Heart right ventricle (tissue), 16 donors: ENCODE data around the gene PKP1. TPM values are rescaled to one million over a fixed set of nuclear protein-coding genes. Genes with fewer than 3 reads are reported as not detected.

ENCODE experiments used
- ATAC-seq, 8 donors: fragments of 200-7000 bp; cut with Tn5 transposase; one replicate each; pipeline ENCODE4 v1.9.1; 2020; ENCODE audit warnings: mild to moderate bottlenecking in 8 of 8, moderate library complexity in 8 of 8, moderate number of reproducible peaks in 1 of 8
- DNase-seq, 2 donors: peaks; one replicate each; pipeline ENCODE4 v3.0.0-alpha.2; 2020
- H3K27ac ChIP-seq, 10 donors: fragments of 200-600 bp; sonication (generic) in 2 of 10; one replicate each; pipeline versions ENCODE4 v1.5.0 to v1.8.0; 2020 to 2022; ENCODE audit warnings: mild to moderate bottlenecking in 3 of 10
- H3K27me3 ChIP-seq, 7 donors: fragments of 200-600 bp; one replicate each; pipeline ENCODE4 v1.8.0; 2021 to 2022; ENCODE audit warnings: mild to moderate bottlenecking in 2 of 7
- H3K36me3 ChIP-seq, 9 donors: fragments of 200-600 bp; sonication (generic) in 1 of 9; one replicate each; pipeline versions ENCODE4 v1.5.0 to v1.8.0; 2020 to 2022; ENCODE audit warnings: mild to moderate bottlenecking in 2 of 9
- H3K4me1 ChIP-seq, 9 donors: fragments of 200-600 bp; sonication (generic) in 1 of 9; one replicate each; pipeline versions ENCODE4 v1.5.0 to v1.8.0; 2020 to 2022; ENCODE audit warnings: mild to moderate bottlenecking in 4 of 9
- H3K4me3 ChIP-seq, 10 donors: fragments of 200-600 bp; sonication (generic) in 2 of 10; one replicate each; pipeline versions ENCODE4 v1.5.0 to v1.8.0; 2020 to 2022; ENCODE audit warnings: mild to moderate bottlenecking in 7 of 10, moderate library complexity in 2 of 10
- H3K9me3 ChIP-seq, 11 donors: fragments of 200-600 bp in 10 of 11; sonication (generic) in 2 of 11; one replicate each; pipeline versions ENCODE4 v1.5.0 to v1.8.0; 2013 to 2022; ENCODE audit warnings: mild to moderate bottlenecking in 2 of 11, control low read depth in 1 of 11, moderate library complexity in 1 of 11
- WGBS, 2 donors: extraction: QIAGEN DNeasy Blood & Tissue Kit; methylation state at CpG; one replicate each; pipeline ENCODE4 v1.1.7; 2013; ENCODE audit warnings: inconsistent platforms in 1 of 2; 5-methylcytosine and 5-hydroxymethylcytosine counted together
- intact Hi-C, 10 donors: fragments of 100-400 bp; cut with DNase I; formaldehyde crosslinking; loops; one replicate each; pipeline versions ENCODE4 v1.11.1 to v1.14.2; 2022
- polyA plus RNA-seq, 2 donors: library from polyadenylated mRNA; stranded (reverse); fragments of 200-250 nt; gene quantifications; one replicate each; pipeline ENCODE4 v1.2.3, GENCODE V29; 2013
- total RNA-seq, 10 donors: library from RNA; stranded (reverse); fragmentation: NEBNext Ultra II Directional in 3 of 10; extraction: Animal tissue kit (Norgen Biotek cat#: 25700) in 3 of 10; gene quantifications; one replicate each; pipeline versions ENCODE4 v1.2.1 to v1.2.4, GENCODE V29; 2021 to 2023
- TF ChIP-seq, protein P1 (sequence below), 9 donors: fragments of 200-600 bp; sonication (generic) in 2 of 9; IDR thresholded peaks; one replicate each; pipeline versions ENCODE4 v1.5.0 to v1.8.0; 2021 to 2022; ENCODE audit warnings: antibody characterized with exemption in 9 of 9, mild to moderate bottlenecking in 5 of 9, moderate library complexity in 1 of 9
- donor health status: Arrhythmogenic right ventricular cardiomyopathy.
- donor health status: ischemic (EF 13 %, LVEDD 7.1; RV severe dilation, severe dysfunction).
- donor health status: healthy with polysubstance abuse.
- donor health status: DM: no; HTN: yes; CAD: no.
- donor health status: DM: no; HTN: no; CAD: no.
- donor health status: ischemic (EF 25% LVEDD 6.9; RV normal size, moderate dysfunction).
- donor health status: ischemic (EF 25% LVEDD 5.7; RV mildly dilated, moderate dysfunction).
- donor health status: healthy.
- donor health status: DM: yes; HTN: yes; CAD: no.
- donor health status: Ischemic cardiomyopathy.
- donor health status: ischemic (EF 35%, LVEDD 5.7; RV mildly dilated, moderate dysfunction).
- donor health status: nonischemic (EF 11% LVEDD 7.7; RV severe dilation, severe dysfunction).
- donor health status: DM: yes; HTN: yes; CAD: no.
- donor health status: PGD.
- donor health status: ischemic (EF 29% LVEDD 5.4; RV normal size, mild dysfunction).
- donor health status: nonischemic (EF 23%, LVEDD 6.1; RV moderate dilation, normal function).

The PKP1 gene
- total and polyA plus RNA-seq, 12 donors = 0.05 to 1.2 (median 0.33) TPM

DNA sequence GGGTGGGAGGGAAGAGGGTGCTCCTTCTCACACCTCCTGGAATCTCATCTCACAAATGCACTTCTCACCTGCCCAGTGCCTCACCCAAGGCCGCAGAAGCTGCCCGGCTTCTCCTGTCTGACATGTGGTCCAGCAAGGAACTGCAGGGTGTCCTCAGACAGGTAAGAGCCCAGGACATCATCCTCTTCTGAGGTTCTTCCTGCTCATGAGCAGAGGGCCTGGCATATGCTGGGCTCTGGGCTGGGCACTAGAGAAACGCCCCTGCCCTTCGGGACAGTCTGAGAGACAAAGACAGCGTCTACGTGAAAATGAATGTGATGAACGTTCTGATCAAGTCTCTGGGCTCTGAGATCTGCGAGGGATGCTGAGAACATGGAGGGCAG is 42.4 kb downstream of the PKP1 start:
- 94 to 96% methylated on average over 8 of the region's 8 CpGs for WGBS, 2 donors
- no peak for ATAC-seq
- DNase-seq = no peak

DNA sequence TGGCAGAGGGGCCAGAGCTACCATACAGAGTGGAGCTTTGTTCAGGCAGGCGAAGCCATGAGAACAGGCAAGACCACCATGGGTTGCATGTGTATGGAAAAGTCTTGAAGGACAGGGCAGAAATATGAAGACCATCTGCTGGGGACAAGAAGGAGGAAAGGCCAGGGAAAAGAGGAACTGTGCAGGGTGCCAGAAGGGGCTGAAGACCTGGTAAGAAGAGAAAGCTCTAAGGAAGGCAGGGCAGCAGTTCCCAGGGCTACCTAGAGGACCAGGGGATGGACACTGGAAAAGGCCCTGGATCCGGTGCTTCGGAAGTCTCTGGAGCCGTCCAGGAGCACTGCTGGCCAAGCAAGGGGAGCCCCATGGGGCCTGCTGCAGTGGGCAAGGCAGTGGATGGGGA is 43.4 kb downstream of the PKP1 start:
- Histone ChIP-seq H3K27ac (no peak overlapping the region), H3K27me3 (no peaks in the 10 kb centered on the region), H3K9me3 (no peaks in the 10 kb centered on the region), H3K36me3 (no peaks in the 10 kb centered on the region), H3K4me1 (peaks cover 0 to 21% (median 4%) of the 10 kb centered on the region in 9 donors), H3K4me3 (no peak overlapping the region)
- TF ChIP-seq, protein P1, sequence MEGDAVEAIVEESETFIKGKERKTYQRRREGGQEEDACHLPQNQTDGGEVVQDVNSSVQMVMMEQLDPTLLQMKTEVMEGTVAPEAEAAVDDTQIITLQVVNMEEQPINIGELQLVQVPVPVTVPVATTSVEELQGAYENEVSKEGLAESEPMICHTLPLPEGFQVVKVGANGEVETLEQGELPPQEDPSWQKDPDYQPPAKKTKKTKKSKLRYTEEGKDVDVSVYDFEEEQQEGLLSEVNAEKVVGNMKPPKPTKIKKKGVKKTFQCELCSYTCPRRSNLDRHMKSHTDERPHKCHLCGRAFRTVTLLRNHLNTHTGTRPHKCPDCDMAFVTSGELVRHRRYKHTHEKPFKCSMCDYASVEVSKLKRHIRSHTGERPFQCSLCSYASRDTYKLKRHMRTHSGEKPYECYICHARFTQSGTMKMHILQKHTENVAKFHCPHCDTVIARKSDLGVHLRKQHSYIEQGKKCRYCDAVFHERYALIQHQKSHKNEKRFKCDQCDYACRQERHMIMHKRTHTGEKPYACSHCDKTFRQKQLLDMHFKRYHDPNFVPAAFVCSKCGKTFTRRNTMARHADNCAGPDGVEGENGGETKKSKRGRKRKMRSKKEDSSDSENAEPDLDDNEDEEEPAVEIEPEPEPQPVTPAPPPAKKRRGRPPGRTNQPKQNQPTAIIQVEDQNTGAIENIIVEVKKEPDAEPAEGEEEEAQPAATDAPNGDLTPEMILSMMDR (IDR thresholded peaks at IDR 0.05) = no peak
- intact Hi-C loops = no loop called here
- ATAC-seq = no peak
- DNase-seq = no peak
- WGBS, 2 donors = 92 to 100% methylated on average over 4 of the region's 4 CpGs

More for the DNA sequence above, 42.4 kb downstream of the PKP1 start:
- intact Hi-C loops = no loop called here
- TF ChIP-seq, protein P1 (IDR thresholded peaks at IDR 0.05) = no peak
- Histone ChIP-seq H3K27ac (no peak overlapping the region), H3K9me3 (no peaks in the 10 kb centered on the region), H3K4me1 (peaks cover 0 to 19% (median 4%) of the 10 kb centered on the region in 9 donors), H3K4me3 (no peak overlapping the region), H3K36me3 (no peaks in the 10 kb centered on the region), H3K27me3 (no peaks in the 10 kb centered on the region)

DNA sequence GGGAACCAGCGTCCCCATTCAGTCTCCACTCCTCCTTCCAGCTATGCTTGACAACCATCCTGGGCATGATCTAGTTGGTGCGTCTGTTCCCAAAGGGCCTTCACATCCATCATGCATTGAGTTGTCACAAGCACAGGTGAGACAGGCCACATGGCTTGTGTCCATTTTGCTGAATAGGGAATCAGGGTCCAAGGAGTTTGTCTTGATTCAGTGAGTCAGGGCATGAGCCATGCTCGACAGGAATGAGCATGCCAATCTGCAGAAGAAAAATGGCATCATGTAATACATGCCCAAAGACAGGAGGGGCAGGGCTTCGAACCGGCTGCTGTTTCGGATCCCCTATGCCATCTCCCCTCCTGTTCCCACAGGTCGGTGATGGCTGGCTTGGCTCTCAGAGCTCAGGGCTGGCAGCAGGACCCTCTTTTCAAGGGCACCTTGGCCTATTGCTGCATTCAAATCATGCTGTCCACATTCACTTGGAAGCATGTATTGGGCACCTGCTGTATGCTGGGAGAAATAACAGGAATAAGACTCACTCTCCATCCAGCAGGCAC is 44.5 kb downstream of the PKP1 start:
- Histone ChIP-seq H3K36me3 (no peaks in the 10 kb centered on the region), H3K27me3 (no peaks in the 10 kb centered on the region), H3K27ac (no peak overlapping the region), H3K4me1 (peaks cover 0 to 21% (median 4%) of the 10 kb centered on the region in 9 donors), H3K4me3 (no peak overlapping the region), H3K9me3 (no peaks in the 10 kb centered on the region)
- ATAC-seq = no peak
- TF ChIP-seq, protein P1 (IDR thresholded peaks at IDR 0.05) = no peak
- intact Hi-C loops = no loop called here
- no peak for DNase-seq
- WGBS, 2 donors = 95 to 99% methylated on average over 7 of the region's 7 CpGs

DNA sequence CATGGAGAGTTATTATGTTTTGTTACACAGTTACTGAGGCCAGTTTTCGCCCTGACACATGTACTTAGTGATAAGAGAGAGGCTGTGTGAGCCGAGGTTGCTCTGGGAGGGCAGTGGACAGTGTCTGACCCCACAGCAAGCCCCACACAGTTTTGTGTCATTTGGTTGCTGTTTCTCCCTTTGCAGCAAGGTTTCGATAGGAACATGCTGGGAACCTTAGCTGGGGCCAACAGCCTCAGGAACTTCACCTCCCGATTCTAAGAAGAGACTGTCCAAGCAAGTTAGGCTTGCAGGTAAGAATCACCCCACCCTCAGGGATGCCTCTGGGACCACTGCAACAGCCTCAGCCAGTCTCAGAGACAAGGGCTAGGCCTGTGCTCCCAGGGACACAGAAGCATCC is 45.3 kb downstream of the PKP1 start:
- peaks cover 0 to 21% (median 4%) of the 10 kb centered on the region in 9 donors for H3K4me1 ChIP-seq
- H3K36me3 ChIP-seq = no peaks in the 10 kb centered on the region
- TF ChIP-seq, protein P1 (IDR thresholded peaks at IDR 0.05) = no peak
- no peaks in the 10 kb centered on the region for H3K9me3 ChIP-seq
- WGBS, 2 donors = 55 to 71% methylated on average over 4 of the region's 4 CpGs
- no peaks in the 10 kb centered on the region for H3K27me3 ChIP-seq
- DNase-seq = no peak
- no peak overlapping the region for H3K27ac ChIP-seq
- intact Hi-C loops = no loop called here
- no peak overlapping the region for H3K4me3 ChIP-seq
- ATAC-seq = peak in 2 of 8 donors; percentile 5 to 8
